Caco-2 (cell line): ENCODE data around the gene AMPD1. TPM values are rescaled to one million over a fixed set of nuclear protein-coding genes. Genes with fewer than 3 reads are reported as not detected.

Experiments used
- BruUV-seq: library from RNA; stranded (reverse); fragments of 400-500 nt; replicated peaks from 2 replicates; lab custom pipeline; 2021; lab: Mats Ljungman, UMichigan
- CTCF ChIA-PET: fragments of 300-600 bp; sonication (Branson Sonifier 250); formaldehyde crosslinking; loops from one replicate; lab custom pipeline; 2022; ENCODE audit warnings: antibody characterized with exemption; lab: Charles Lee
- POLR2A ChIA-PET: fragments of 300-600 bp; sonication (Branson Sonifier 250); formaldehyde crosslinking; loops from one replicate; lab custom pipeline; 2022; ENCODE audit warnings: antibody characterized with exemption; lab: Charles Lee
- DNase-seq, 2 experiments: peaks; one replicate each; pipeline versions ENCODE4 v3.0.0 to v3.0.0-alpha.2; 2020 to 2022
- H3K27me3 ChIP-seq: replicated peaks from 2 replicates; pipeline ENCODE4 v1.6.0; 2011; ENCODE audit warnings: low read length; ENCODE audit not compliant: control insufficient read depth, insufficient read depth
- H3K36me3 ChIP-seq: 2 replicates; pipeline ENCODE4 v1.5.1; 2011; ENCODE audit warnings: low read length; ENCODE audit not compliant: control insufficient read depth, insufficient read depth
- H3K4me1 ChIP-seq: fragments of 250-450 bp; sonication (Bioruptor Pico); 2 replicates; pipeline ENCODE4 v1.5.1; 2020; ENCODE audit warnings: mild to moderate bottlenecking
- H3K4me3 ChIP-seq: 2 replicates; pipeline ENCODE4 v1.5.1; 2011; ENCODE audit warnings: low read depth, mild to moderate bottlenecking, control low read depth, low read length
- H3K9me3 ChIP-seq: fragments of 250-450 bp; sonication (Bioruptor Pico); 2 replicates; pipeline ENCODE4 v1.5.1; 2020; ENCODE audit warnings: mild to moderate bottlenecking, moderate library complexity
- H3K27ac Mint-ChIP-seq: one replicate; pipeline ENCODE4 v1.8.0; 2022; ENCODE audit warnings: mixed read lengths; ENCODE audit not compliant: unreplicated experiment
- H3K27me3 Mint-ChIP-seq: one replicate; pipeline ENCODE4 v1.8.0; 2022; ENCODE audit warnings: mixed read lengths; ENCODE audit not compliant: insufficient read depth, unreplicated experiment
- H3K36me3 Mint-ChIP-seq: one replicate; pipeline ENCODE4 v1.8.0; 2022; ENCODE audit warnings: mild to moderate bottlenecking, mixed read lengths; ENCODE audit not compliant: insufficient read depth, unreplicated experiment
- H3K4me1 Mint-ChIP-seq: one replicate; pipeline ENCODE4 v1.8.0; 2022; ENCODE audit warnings: low read depth, mixed read lengths; ENCODE audit not compliant: unreplicated experiment
- H3K4me3 Mint-ChIP-seq: one replicate; pipeline ENCODE4 v1.8.0; 2022; ENCODE audit warnings: mild to moderate bottlenecking, moderate library complexity, mixed read lengths; ENCODE audit not compliant: unreplicated experiment
- H3K9me3 Mint-ChIP-seq: one replicate; pipeline ENCODE4 v1.8.0; 2022; ENCODE audit warnings: mixed read lengths; ENCODE audit not compliant: unreplicated experiment
- intact Hi-C: fragments of 100-400 bp; cut with micrococcal nuclease; formaldehyde crosslinking; loops from one replicate; pipeline ENCODE4 v1.10.0; 2022; ENCODE audit not compliant: unreplicated experiment
- total RNA-seq: library from RNA; stranded (reverse); gene quantifications from 2 replicates; pipeline ENCODE4 v1.2.3, GENCODE V29; 2022
- TF ChIP-seq, protein P1 (sequence below), 2 experiments: fragments of 200-600 bp in 1 of 2; IDR thresholded peaks; 1 replicate in 1 of 2; 2 replicates in 1 of 2; pipeline versions ENCODE4 v1.5.1 to v1.8.0; 2011 to 2022; ENCODE audit warnings: antibody characterized with exemption in 1 of 2, control low read depth in 1 of 2, inconsistent platforms in 1 of 2, low read depth in 1 of 2, low read length in 1 of 2, mild to moderate bottlenecking in 1 of 2, moderate library complexity in 1 of 2; ENCODE audit not compliant: insufficient read depth in 1 of 2, severe bottlenecking in 1 of 2, unreplicated experiment in 1 of 2

AMPD1 gene
- total RNA-seq, 1 experiment from 2014 or later: not detected

DNA sequence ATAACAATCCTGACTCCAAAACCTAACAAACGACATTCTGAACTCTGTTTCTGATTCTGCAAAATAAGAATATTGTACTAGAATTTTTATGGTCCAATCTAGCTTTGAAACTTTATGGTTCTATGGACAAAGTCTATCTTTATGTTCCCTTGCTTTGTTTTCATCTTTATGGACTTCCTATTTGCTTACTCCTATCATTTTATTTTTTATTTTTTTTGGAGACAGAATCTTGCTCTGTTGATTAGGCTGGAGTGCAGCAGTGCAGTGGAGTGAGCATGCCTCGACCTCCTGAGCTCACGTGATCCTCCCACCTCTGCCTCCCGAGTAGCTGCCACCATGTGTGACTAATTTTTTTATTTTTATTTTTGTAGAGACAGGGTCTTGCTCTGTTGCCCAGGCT lies 17.6 kb upstream of the AMPD1 start:
- ChIA-PET CTCF (no interaction called here), POLR2A (no interaction called here)
- H3K27me3 Mint-ChIP-seq: no peaks in the 10 kb centered on the region
- peaks cover 4% of the 10 kb centered on the region; the same call in 1 of the 2 replicates for H3K4me1 ChIP-seq
- no peak overlapping the region for H3K27ac Mint-ChIP-seq
- no peak for DNase-seq
- peaks cover 43% of the 10 kb centered on the region for H3K36me3 Mint-ChIP-seq
- H3K4me1 Mint-ChIP-seq: no peaks in the 10 kb centered on the region
- BruUV-seq: no TSS peak
- intact Hi-C loops: no loop called here
- H3K27me3 ChIP-seq: no peaks in the 10 kb centered on the region
- TF ChIP-seq, protein P1, sequence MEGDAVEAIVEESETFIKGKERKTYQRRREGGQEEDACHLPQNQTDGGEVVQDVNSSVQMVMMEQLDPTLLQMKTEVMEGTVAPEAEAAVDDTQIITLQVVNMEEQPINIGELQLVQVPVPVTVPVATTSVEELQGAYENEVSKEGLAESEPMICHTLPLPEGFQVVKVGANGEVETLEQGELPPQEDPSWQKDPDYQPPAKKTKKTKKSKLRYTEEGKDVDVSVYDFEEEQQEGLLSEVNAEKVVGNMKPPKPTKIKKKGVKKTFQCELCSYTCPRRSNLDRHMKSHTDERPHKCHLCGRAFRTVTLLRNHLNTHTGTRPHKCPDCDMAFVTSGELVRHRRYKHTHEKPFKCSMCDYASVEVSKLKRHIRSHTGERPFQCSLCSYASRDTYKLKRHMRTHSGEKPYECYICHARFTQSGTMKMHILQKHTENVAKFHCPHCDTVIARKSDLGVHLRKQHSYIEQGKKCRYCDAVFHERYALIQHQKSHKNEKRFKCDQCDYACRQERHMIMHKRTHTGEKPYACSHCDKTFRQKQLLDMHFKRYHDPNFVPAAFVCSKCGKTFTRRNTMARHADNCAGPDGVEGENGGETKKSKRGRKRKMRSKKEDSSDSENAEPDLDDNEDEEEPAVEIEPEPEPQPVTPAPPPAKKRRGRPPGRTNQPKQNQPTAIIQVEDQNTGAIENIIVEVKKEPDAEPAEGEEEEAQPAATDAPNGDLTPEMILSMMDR (IDR thresholded peaks at IDR 0.05; ENCODE audit: insufficient read depth in 1 of 2, low read depth in 1 of 2, low read length in 1 of 2, severe bottlenecking in 1 of 2, unreplicated experiment in 1 of 2): no peak
- no peak overlapping the region for H3K4me3 Mint-ChIP-seq
- H3K36me3 ChIP-seq: no peaks in the 10 kb centered on the region
- H3K9me3 Mint-ChIP-seq: no peaks in the 10 kb centered on the region
- H3K9me3 ChIP-seq: no peaks in the 10 kb centered on the region
- no peak overlapping the region for H3K4me3 ChIP-seq

DNA sequence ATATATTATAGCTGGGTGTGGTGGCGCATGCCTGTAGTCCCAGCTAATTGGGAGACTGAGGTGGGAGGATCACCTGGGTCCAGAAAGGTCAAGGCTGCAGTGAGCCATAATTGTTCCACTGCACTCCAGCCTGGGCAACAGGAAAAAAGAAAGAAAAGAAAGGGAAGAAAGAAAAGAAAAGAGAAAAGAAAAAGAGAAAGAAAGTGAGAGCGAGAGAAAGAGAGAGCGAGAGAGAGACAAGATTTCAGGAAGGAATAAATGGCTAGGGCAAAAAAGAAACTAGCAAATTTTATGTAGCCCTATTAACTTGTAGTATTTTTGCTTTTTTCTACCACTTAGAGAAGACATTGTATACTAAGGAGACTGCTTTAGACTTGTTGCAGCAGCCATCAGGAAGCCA lies 15.0 kb upstream of the AMPD1 start:
- Mint-ChIP-seq H3K27me3 (no peaks in the 10 kb centered on the region), H3K9me3 (no peaks in the 10 kb centered on the region), H3K27ac (no peak overlapping the region), H3K4me3 (no peak overlapping the region), H3K4me1 (no peaks in the 10 kb centered on the region), H3K36me3 (peaks cover 38% of the 10 kb centered on the region)
- Histone ChIP-seq H3K36me3 (no peaks in the 10 kb centered on the region), H3K4me1 (peaks cover under 1% of the 10 kb centered on the region; the same call in 1 of the 2 replicates), H3K4me3 (no peak overlapping the region), H3K9me3 (no peaks in the 10 kb centered on the region), H3K27me3 (no peaks in the 10 kb centered on the region)
- POLR2A ChIA-PET: no interaction called here
- TF ChIP-seq, protein P1 (IDR thresholded peaks at IDR 0.05; ENCODE audit: insufficient read depth in 1 of 2, low read depth in 1 of 2, low read length in 1 of 2, severe bottlenecking in 1 of 2, unreplicated experiment in 1 of 2): no peak
- BruUV-seq: no TSS peak
- intact Hi-C loops: no loop called here
- DNase-seq: no peak
- CTCF ChIA-PET: no interaction called here

DNA sequence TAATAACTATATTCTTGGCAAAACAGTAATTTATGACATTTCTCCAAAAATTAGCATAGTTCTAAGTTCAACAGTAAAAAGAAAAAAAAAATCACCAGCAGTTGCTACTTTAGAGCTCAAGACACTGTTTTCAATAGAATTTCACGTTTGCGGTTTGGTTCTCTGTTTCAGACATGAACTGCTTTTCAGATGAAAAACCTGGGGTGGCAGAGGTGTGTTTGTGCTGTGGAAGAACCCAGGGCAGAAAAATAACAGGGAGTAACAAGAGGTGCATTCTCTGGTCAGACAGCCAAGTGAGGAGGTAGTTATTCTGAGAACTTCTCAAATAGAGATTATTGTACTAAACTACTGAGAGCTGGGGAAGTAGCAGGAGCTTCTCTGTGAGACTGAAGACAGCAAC lies 12.3 kb upstream of the AMPD1 start:
- Histone ChIP-seq H3K9me3 (no peaks in the 10 kb centered on the region), H3K4me3 (no peak overlapping the region), H3K36me3 (no peaks in the 10 kb centered on the region), H3K4me1 (no peaks in the 10 kb centered on the region), H3K27me3 (no peaks in the 10 kb centered on the region)
- Mint-ChIP-seq H3K27me3 (no peaks in the 10 kb centered on the region), H3K27ac (no peak overlapping the region), H3K4me3 (no peak overlapping the region), H3K36me3 (peaks cover 32% of the 10 kb centered on the region), H3K4me1 (no peaks in the 10 kb centered on the region), H3K9me3 (no peaks in the 10 kb centered on the region)
- ChIA-PET CTCF (no interaction called here), POLR2A (interaction anchor here (0.7 kb wide), 1 partner anchor 10 kb away, joined by 5 read pairs; no protein-coding TSS in a partner anchor)
- BruUV-seq: no TSS peak
- TF ChIP-seq, protein P1 (IDR thresholded peaks at IDR 0.05; ENCODE audit: insufficient read depth in 1 of 2, low read depth in 1 of 2, low read length in 1 of 2, severe bottlenecking in 1 of 2, unreplicated experiment in 1 of 2): no peak
- no peak for DNase-seq
- intact Hi-C loops: no loop called here
